Cardiac fibroblast (primary cell): Measurements from ENCODE around the gene SRP14.

Experiments used
- DNase-seq, 2 donors: peaks; one replicate each; pipeline versions ENCODE4 v3.0.0 to v3.0.0-alpha.2; 2010; ENCODE audit warnings: low read depth in 2 of 2
- H3K4me3 ChIP-seq, 2 donors: replicated peaks in 1 of 2; 1 replicate in 1 of 2; 2 replicates in 1 of 2; pipeline ENCODE4 v1.5.1; 2011; ENCODE audit warnings: low read depth in 2 of 2, low read length in 2 of 2, mild to moderate bottlenecking in 2 of 2, moderate library complexity in 1 of 2
- CTCF ChIP-seq: IDR thresholded peaks from one replicate; pipeline ENCODE4 v1.5.1; 2011; ENCODE audit warnings: low read depth, mild to moderate bottlenecking, low read length, inconsistent platforms

Gene SRP14

GRCh38 chr15:40011303-40011702 is 27.7 kb downstream of the SRP14 start:
- no peak overlapping the region for H3K4me3 ChIP-seq
- DNase-seq = no peak
- TF ChIP-seq CTCF = no peak

- H3K4me3 ChIP-seq = no peak overlapping the region
- no peak for TF ChIP-seq CTCF
- DNase-seq = peak; percentile 62 to 68
Measured at GRCh38 chr15:40010686-40011085, 28.3 kb downstream of the SRP14 start.

GRCh38 chr15:40008061-40008765 is 30.8 kb downstream of the SRP14 start:
- no peak for TF ChIP-seq CTCF
- no peak for DNase-seq
- H3K4me3 ChIP-seq = no peak overlapping the region

- peak; percentile 10 to 77 for DNase-seq
- H3K4me3 ChIP-seq = no peak overlapping the region
- TF ChIP-seq CTCF = no peak
Measured at GRCh38 chr15:40006646-40007045, 32.3 kb downstream of the SRP14 start.

- no peak for TF ChIP-seq CTCF
- no peak overlapping the region for H3K4me3 ChIP-seq
- DNase-seq = peak in 1 of 2 donors; percentile 70
Measured at GRCh38 chr15:40006003-40006402, 33.0 kb downstream of the SRP14 start.

- no peak for DNase-seq
- no peak for TF ChIP-seq CTCF
- no peak overlapping the region for H3K4me3 ChIP-seq
Measured at GRCh38 chr15:40003116-40003916, 35.7 kb downstream of the SRP14 start.
